ENCODE data around the gene RUVBL2.

The RUVBL2 gene

GRCh38 chr19:48989701-48990291, 3.9 kb upstream of the RUVBL2 start:
- no peak for DNase-seq (ENCODE audit: low read depth)

- DNase-seq (ENCODE audit: low read depth), result no peak
Observed at GRCh38 chr19:48990400-48990799, 3.3 kb upstream of the RUVBL2 start.

GRCh38 chr19:48991011-48991609, 2.6 kb upstream of the RUVBL2 start:
- no peak for DNase-seq (ENCODE audit: low read depth)

GRCh38 chr19:48991873-48992580, 1.7 kb upstream of the RUVBL2 start:
- no peak for DNase-seq (ENCODE audit: low read depth)

- no peak for DNase-seq (ENCODE audit: low read depth)
Observed at GRCh38 chr19:48992581-48993174, 1.0 kb upstream of the RUVBL2 start.

GRCh38 chr19:48994035-48994386, 324 bp downstream of the RUVBL2 start:
- DNase-seq (ENCODE audit: low read depth), result no peak

GRCh38 chr19:48997972-48998371, 4.3 kb downstream of the RUVBL2 start:
- no peak for DNase-seq (ENCODE audit: low read depth)

GRCh38 chr19:48999481-49000325, 6.0 kb downstream of the RUVBL2 start:
- no peak for DNase-seq (ENCODE audit: low read depth)

GRCh38 chr19:49004133-49004532, 10.4 kb downstream of the RUVBL2 start:
- DNase-seq (ENCODE audit: low read depth), result no peak

- DNase-seq (ENCODE audit: low read depth), result no peak
Observed at GRCh38 chr19:49004964-49005614, 11.4 kb downstream of the RUVBL2 start.

- DNase-seq (ENCODE audit: low read depth), result no peak
Observed at GRCh38 chr19:49006905-49007304, 13.2 kb downstream of the RUVBL2 start.

GRCh38 chr19:49009828-49010227, 16.1 kb downstream of the RUVBL2 start:
- no peak for DNase-seq (ENCODE audit: low read depth)

GRCh38 chr19:49010453-49010852, 16.8 kb downstream of the RUVBL2 start:
- DNase-seq (ENCODE audit: low read depth), result no peak

GRCh38 chr19:49011194-49011593, 17.5 kb downstream of the RUVBL2 start:
- no peak for DNase-seq (ENCODE audit: low read depth)

- no peak for DNase-seq (ENCODE audit: low read depth)
Observed at GRCh38 chr19:49014123-49014869, 20.6 kb downstream of the RUVBL2 start.

- DNase-seq (ENCODE audit: low read depth), result no peak
Observed at GRCh38 chr19:49014870-49015255, 21.2 kb downstream of the RUVBL2 start.

GRCh38 chr19:49016067-49016839, 22.6 kb downstream of the RUVBL2 start:
- DNase-seq (ENCODE audit: low read depth), result no peak

GRCh38 chr19:49017041-49017665, 23.5 kb downstream of the RUVBL2 start, which contains the start of gene LHB:
Gene LHB (minus strand): TSS chr19:49017091. CDS start chr19:49017081, 10 bp downstream.
- no peak for DNase-seq (ENCODE audit: low read depth)

- DNase-seq (ENCODE audit: low read depth), result peak; percentile 64
Observed at GRCh38 chr19:49017666-49018351, 24.1 kb downstream of the RUVBL2 start.
